ENCODE measurements around the gene GDPGP1.
A peak's percentile ranks its signal among the peaks of the same experiment; 100 is the strongest.
"Not testable (repeated sequence)": the region's sequence is repeated elsewhere in the genome, so short reads cannot be mapped to it uniquely, and the experiment has no call there.

GDPGP1 gene

DNA sequence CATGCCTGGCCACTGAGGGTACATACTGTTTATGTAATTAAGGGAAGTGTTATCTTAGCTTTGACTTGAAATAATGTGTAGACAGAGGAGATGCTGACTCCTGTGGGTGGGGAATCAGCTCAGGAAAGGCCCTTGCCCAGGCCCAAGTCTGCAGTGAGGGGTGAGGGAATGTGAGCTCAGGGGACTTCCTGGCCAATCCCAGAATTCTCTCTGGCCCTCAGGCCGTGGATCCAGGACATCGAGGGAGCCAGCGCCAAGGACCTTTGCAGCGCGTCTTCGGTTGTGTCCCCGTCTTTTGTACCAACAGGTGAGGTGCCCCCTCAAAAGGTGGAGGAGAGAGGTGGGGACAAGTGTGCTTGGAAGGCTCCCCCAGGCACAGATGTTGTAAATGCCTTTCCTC, 6.7 kb upstream of the GDPGP1 start:
- no peak for DNase-seq

DNA sequence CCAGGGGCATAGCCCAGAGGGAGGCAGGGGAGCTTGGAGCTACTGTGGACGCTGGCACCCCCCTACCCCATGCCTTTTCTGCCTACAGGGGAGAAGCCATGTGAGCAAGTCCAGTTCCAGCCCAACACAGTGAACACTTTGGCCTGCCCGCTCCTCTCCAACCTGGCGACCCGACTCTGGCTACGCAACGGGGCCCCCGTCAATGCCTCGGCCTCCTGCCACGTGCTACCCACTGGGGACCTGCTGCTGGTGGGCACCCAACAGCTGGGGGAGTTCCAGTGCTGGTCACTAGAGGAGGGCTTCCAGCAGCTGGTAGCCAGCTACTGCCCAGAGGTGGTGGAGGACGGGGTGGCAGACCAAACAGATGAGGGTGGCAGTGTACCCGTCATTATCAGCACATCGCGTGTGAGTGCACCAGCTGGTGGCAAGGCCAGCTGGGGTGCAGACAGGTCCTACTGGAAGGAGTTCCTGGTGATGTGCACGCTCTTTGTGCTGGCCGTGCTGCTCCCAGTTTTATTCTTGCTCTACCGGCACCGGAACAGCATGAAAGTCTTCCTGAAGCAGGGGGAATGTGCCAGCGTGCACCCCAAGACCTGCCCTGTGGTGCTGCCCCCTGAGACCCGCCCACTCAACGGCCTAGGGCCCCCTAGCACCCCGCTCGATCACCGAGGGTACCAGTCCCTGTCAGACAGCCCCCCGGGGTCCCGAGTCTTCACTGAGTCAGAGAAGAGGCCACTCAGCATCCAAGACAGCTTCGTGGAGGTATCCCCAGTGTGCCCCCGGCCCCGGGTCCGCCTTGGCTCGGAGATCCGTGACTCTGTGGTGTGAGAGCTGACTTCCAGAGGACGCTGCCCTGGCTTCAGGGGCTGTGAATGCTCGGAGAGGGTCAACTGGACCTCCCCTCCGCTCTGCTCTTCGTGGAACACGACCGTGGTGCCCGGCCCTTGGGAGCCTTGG, 5.9 kb upstream of the GDPGP1 start:
- no peak for DNase-seq

DNA sequence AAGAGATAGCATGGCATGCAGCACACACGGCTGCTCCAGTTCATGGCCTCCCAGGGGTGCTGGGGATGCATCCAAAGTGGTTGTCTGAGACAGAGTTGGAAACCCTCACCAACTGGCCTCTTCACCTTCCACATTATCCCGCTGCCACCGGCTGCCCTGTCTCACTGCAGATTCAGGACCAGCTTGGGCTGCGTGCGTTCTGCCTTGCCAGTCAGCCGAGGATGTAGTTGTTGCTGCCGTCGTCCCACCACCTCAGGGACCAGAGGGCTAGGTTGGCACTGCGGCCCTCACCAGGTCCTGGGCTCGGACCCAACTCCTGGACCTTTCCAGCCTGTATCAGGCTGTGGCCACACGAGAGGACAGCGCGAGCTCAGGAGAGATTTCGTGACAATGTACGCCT, 5.0 kb upstream of the GDPGP1 start:
- no peak for DNase-seq

DNA sequence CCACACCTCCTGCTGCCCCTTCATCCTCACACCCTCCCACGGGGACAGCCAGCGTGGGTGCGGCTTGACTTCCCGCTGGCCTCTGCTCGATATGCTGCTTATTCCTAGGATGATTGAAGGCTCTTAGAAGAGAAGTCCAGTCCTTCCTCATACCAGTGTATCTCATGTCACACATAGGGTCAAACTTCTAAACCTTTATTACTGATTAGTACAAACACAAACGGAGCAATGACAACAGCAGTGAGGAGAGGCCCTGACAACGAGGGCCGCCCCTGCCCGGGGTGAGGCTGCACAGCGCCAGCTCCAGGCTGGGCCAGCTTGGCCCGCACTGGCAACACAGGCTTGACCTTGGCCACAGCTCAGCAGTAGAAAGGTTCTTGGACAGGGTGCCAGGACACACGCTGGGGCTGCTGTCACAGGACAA, 3.9 kb upstream of the GDPGP1 start:
- no peak for DNase-seq

DNA sequence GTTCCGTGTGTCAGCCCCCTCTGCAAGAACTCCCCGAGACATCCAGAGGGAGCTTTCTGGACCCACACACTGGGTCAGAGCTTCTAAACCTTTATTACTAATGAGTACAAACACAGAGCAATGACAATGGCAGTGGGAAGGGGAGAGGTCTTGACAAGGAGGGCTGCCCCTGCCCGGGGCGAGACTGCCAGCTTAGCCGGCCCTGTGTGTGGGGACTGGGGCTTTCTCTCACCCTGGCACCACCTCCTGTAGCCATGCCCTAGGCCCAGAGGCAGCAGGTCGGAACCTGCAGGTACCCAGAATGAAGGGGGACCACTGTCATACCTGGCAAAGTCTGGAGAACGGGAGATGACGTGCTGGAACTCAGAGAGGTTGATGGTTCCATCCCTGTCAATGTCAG, 3.4 kb upstream of the GDPGP1 start:
- DNase-seq = no peak

DNA sequence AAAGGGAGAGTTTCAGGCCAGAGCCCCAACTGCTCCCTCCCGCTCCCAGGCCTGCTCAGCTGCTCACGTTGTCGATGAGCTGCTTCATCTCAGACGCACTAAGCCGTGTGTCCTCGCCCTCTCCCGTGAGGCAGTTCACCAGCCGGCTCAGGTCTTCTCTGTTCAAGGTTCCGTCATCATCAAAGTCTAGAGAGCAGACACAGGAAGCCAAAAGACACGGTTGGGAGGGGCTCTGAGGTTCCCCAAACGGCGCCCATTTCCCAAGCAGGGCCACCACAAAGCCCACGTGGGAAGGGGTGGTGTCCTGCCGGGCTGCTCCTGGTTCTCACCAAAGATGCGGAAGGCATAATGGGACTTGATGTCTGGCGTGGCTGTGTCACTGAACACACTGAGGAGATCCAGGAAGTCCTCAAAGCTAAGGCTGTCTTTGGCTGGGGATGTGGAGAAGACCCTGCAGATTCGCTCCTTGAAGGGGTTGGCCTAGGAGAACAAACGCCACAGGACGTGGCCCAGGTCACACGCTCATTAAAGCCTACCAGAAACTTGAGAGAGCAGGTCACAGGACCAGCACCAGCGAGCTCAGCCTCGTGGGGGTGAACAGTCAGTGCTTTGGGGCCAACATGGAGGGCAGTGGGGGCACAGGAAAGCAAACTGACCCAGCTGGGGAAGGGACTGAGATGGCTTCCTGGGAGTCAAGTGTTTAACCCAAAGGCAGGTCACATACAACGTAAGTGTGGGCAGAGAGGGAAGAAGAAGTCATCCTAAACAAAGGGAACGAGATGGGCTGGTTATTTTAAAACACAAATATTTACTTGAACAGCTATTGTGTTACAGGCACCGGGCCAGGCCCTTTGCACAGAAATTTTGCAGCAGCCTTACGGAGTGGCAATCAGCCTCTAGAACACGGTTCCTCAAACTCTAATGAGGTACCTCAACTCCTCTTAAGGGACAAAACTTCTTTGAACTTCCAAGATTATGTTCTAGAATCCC, 2.7 kb upstream of the GDPGP1 start:
- DNase-seq = peak; percentile 45 to 77

DNA sequence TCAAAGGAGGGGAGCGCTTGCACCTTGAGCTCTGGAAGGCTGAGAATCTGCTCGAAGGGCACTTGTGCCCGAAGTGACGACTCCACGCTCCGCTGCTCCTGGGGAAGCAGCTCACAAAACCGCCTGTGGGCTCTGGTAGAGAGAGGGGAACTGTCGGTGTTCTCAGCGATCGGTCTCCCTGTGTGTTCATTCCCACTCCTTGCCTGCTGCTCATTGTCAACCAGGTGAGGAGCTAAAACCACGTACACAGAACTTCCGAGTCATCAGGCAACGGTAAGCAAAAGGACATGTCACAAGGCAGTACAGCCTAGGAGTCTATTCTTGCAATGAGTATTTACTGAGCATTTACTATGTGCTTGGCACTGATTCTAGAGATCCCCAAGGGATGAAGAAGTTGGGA, 1.8 kb upstream of the GDPGP1 start:
- DNase-seq = peak in 1 of 2 experiments; percentile 16

DNA sequence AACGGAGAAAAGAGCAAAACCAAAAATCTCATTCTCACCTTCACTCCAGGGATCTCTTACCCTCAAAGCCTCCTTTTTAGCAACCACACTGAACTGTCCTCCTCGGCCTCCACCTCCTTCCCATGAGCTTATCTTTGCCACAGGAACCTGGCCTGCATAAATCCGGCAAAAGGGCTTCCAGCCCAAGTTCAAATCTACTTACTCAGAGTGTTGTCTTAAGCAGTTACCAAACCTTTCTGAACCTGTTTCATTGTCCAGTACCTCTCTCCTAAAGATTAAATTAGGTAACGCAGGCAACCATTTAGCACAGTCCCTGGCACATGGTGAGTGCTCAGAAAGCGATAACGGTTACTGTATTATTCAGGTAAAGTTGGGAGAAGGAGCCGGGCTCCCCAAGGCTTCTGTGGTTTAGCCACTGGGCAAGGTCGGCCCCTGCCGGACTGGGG, 1.0 kb upstream of the GDPGP1 start:
- no peak for DNase-seq

DNA sequence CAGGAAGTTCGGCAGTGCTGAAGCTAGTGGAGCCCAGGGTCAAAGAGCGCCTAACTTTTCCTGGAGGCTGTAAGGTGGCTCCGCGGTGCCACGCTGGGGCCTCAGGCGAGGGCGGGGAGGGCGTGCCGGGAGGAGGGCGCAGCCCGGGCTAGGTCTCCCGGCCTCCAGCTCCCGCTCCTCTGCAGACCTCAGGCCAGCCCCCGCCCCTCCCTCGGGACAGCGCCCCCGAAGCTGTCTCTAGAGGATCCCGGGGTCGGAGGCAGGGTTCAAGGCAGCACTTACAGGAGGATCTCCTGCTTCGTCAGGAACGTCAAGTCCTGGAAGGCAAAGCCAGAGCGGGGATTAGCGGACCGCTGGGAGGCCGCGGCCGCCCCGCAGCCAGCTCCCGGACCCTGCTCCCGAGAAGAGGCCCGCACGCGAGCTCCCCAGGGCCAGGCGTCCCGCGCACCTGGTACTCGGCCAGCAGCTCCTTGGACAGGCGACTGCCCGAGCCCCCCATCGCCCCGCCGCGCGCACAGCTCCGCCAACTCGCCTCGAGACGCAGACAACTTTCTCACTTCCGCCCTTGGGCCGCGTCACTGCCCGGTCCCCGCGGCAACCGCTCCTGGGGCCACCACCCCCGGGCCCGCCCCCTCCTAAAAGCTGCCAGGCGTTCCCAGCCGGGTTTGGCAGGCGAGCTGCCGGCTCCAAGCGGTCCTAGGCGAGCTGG, 468 bp upstream of the GDPGP1 start, which contains the start of gene CIB1:
TSS of gene CIB1 (minus strand) at position 555 of the 709 bp plus-strand sequence. CDS start at position 499, 56 bp downstream.
- DNase-seq = peak; percentile 96 to 97

DNA sequence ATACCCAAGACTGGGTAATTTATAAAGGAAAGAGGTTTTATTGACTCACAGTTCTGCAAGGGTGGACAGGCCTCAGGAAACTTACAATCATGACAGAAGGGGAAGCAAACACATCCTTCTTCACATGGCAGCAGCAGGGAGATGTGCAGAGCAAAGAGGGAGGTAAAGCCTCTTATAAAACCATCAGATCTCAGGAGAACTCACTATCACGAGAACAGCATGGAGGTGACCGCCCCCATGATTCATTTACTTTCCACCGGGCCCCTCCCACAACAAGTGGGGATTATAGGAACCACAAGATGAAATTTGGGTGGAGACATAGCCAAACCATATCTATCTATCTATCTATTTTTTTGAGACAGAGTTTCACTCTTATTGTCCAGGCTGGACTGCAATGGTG, 5.4 kb downstream of the GDPGP1 start:
- no peak for DNase-seq

DNA sequence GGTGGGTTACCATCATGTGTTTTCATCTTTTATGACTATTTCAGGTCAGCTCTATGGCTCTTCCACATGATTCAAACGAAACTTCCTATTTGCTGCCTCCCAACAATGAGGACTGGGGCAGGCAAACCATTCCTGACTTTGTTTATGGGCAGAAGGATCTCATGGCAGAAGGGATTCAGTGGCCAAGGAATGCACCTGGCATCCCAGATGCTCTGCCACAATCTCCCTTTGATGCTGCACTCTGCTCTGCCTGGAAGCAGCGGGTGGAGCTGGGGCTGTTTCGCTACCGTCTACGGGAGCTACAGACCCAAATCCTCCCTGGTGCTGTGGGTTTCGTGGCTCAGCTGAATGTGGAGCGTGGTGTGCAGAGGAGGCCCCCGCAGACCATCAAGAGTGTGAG, 6.8 kb downstream of the GDPGP1 start:
- no peak for DNase-seq

DNA sequence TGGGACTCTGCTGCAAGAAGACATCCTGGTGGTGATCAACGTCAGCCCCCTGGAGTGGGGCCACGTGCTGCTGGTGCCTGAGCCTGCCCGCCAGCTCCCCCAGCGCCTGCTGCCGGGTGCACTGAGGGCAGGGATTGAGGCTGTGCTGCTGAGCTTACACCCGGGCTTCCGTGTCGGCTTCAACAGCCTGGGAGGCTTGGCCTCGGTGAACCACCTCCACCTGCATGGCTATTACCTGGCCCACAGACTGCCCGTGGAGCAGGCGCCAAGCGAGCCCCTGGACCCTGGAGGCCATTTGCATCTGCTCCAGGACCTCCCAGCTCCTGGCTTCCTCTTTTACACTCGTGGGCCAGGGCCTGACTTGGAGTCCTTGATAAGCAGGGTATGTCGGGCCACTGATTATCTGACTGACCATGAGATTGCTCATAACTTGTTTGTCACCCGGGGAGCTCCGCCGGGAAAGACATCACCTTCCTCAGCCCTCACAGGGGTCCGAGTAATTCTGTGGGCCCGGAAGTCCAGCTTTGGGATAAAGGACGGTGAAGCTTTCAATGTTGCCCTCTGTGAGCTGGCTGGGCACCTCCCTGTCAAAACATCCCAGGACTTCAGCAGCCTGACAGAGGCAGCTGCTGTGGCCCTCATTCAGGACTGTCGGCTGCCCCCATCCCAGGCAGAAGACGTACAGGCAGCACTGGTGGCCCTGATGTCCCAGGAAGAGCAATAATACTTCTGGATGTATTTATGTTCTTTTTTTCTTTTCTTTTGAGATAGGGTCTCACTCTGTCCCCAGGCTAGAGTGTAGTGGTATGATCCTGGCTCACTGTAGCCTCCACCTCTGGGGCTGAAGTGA, 7.6 kb downstream of the GDPGP1 start:
- DNase-seq = no peak

DNA sequence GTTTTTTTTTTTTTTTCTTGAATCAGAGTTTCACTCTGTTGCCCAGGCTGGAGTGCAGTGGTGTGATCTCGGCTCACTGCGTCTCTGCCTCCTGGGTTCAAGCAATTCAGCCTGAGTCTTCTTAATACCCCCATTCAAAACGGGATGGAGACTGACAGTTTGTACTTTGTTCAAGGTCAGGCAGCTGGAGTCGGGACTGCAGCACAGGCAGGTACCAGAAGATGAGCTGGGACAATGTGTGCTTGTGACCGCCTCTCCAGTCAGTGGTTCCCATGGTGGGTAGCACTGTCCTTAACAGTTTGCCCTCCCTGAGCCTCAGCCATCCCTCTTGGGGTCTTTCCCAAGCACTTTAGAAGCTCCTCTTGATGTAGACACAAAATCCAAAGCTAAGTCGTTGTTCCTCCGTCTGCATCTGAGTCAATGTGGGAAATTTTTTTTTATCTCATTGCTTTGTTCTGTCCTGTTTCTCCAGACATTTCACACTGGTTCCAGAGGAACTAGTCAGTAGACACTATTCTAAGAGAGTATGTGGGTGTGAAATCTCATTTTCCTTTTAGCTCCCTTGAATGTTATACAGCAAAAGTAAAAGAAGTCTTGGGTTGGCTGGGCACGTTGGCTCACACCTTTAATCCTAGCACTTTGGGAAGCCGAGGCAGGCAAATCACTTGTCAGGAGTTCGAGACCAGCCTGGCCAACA, 10.1 kb downstream of the GDPGP1 start:
- DNase-seq = no peak

DNA sequence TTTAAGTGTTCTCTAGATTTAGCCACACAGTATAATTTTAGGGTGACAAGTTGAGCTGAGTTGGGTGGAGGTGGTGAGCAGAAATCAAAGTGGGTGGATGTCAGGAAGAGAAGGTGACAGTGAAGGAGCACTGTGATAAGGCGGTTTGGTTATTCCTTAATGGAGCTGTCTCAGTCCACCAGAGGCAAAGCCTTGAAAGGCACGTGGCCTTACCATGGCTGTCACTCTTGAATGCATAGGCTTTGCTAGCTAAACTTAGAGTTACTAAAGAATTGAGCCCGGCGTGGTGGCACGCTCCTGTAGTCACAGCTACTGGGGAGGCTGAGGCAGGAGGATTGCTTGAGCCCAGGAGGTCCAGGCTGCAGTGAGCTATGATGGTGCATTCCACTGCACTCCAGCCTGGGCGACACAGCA, 14.8 kb downstream of the GDPGP1 start:
- DNase-seq = no peak

DNA sequence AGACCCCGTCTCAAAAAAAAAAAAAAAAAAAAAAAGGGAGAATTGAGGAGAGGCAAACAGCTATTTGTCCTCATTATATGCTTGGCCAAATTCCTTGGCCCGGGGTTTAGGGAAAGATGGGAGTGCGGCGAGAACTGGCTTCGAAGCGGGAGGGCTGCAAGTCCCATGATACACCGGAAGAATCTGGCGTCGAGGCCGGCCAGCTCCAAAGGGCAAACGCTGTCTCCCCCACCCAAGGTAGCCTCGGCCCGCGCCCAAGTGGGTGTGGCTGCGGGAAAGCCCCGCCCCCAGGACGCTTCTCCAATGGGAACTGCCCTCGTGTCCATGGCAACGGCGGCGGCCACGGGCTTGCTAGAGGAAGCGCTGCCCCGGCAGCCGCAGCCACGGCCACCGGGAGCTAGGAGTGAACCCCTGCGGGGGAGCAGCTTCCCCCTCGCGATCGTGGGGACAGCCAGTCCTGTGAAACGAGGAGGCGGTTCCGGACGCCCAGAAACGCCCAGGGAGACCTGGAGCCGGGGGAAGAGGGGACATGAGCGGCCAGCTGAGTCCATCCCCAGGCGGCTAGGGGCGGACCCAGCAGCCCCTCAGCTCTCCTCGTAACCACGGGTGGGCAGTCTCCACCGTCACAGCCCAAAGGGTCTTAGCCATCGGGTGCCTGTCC, 15.3 kb downstream of the GDPGP1 start, which contains the start of gene TTLL13:
TSS of gene TTLL13 (plus strand) at position 354 of the 661 bp plus-strand sequence. CDS start 1,075 bp downstream, outside the sequence.
- DNase-seq = peak; percentile 73 to 84

DNA sequence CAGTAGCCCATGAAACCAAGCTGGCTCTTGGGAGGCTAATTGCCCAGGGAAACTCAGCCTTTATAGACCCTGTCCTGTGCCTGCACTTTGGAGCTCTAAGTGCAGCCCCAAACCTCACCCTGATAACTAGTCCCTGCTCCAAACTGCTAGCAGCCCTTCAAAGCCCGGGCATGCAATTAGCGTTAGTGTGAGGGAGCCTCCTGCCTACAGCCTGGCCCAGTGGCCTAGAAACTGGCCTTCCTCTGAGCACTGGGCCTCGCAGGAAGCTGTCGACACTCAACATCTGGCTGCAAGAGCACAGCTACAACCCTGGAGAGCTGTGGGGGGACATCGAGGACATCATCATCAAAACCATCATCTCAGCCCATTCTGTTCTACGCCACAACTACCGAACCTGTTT, 23.8 kb downstream of the GDPGP1 start:
- DNase-seq = no peak

DNA sequence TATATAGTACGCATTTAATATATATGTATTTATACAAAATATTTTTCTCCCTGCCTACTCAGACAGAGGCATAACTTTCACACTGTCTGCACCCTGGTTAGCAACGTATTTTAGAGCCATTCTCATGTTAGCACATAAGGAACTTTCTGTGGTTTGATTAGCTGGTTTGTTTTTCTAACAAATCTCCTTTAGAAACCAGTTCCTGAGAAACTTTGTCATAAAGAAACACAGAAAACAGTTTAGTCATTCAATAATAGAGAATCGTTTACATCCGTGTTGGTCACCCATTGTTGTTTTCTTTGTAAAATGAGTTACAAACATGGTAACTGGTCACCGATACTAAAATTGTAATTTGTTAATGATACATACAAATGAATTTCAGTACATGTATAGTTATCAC, 25.5 kb downstream of the GDPGP1 start:
- no peak for DNase-seq

DNA sequence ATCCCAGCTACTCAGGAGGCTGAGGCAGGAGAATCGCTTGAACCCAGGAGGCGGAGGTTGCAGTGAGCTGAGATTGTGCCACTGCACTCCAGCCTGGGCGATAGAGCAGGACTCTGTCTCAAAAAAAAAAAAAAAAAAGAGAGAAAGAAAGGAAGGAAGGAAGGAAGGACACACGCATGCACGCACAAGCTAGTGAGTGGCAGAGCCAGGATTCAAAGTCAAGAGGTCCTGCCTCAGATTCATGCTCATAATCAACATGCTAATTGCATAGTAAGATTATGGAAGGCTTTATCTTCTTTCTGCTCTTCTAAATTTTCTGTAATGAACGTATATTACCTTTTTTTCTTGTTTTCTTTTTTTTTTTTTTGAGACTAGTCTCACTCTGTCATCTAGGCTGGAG, 26.7 kb downstream of the GDPGP1 start:
- not testable (repeated sequence) for DNase-seq

DNA sequence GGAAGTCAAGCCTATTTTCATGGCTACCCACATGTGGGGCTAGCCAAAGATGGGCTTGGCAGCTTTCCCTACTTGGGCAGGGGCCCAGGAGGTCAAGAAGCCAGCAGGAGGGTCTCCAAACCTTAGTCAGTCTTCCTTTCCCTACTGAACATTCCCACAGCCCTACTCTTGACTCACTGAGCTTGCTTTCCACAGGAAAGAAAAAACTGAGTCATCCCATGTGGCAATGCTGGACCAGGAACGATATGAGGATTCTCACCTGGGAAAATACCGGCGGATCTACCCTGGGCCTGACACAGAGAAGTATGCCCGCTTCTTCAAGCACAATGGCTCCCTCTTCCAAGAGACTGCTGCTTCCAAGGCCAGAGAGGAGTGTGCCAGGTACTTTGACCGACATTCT, 27.8 kb downstream of the GDPGP1 start:
- no peak for DNase-seq

DNA sequence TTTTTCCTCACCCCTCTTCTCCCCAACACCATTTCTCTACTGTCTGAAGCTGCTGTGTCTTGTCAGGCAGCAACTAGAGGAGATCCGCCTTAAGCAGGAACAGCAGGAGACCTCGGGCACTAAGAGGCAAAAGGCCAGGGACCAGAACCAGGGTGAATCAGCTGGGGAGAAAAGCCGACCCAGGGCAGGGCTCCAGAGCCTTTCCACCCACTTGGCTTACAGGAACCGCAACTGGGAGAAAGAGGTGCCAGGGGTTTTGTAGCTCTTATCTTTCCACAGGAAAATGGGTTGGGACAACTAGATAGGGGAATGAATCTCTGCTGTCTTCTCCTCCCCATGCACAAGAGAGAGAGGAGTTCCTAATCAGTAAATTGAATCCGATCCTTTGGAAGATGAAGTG, 28.4 kb downstream of the GDPGP1 start:
- DNase-seq = no peak

Measured in stimulated activated CD4-positive, alpha-beta T cell treated with anti-CD3 and anti-CD28 coated beads, Interleukin-4, amount 100 ng/mL, for 4 hours (primary cell).